BJ (cell line): Measurements from ENCODE around the gene ACADVL. TPM values are rescaled to one million over a fixed set of nuclear protein-coding genes. Genes with fewer than 3 reads are reported as not detected.

Source experiments
- CTCF ChIA-PET: fragments of 350-600 bp; formaldehyde crosslinking; extraction: SDS; loops from one replicate; lab custom pipeline; 2021; ENCODE audit warnings: antibody characterized with exemption, inconsistent platforms; lab: Yijun Ruan, JAX
- POLR2A ChIA-PET: fragments of 300-600 bp; sonication (Branson Sonifier 250); formaldehyde crosslinking; extraction: SDS; loops from one replicate; lab custom pipeline; 2021; ENCODE audit warnings: antibody characterized with exemption; lab: Charles Lee
- DNase-seq: peaks from one replicate; pipeline ENCODE4 v3.0.0-alpha.2; 2011; ENCODE audit warnings: low read depth
- H3K27me3 ChIP-seq: 2 replicates; pipeline ENCODE4 v1.6.0; 2011; ENCODE audit warnings: low read length; ENCODE audit not compliant: control insufficient read depth, insufficient read depth
- H3K36me3 ChIP-seq: 2 replicates; pipeline ENCODE4 v1.5.1; 2011; ENCODE audit warnings: low read length; ENCODE audit not compliant: control insufficient read depth, insufficient read depth
- H3K4me3 ChIP-seq: 2 replicates; pipeline ENCODE4 v1.5.1; 2011; ENCODE audit warnings: low read depth, mild to moderate bottlenecking, control low read depth, low read length
- polyA plus RNA-seq: library from polyadenylated mRNA; depleted of rRNA; stranded (reverse); fragments of >200 nt; gene quantifications from 2 replicates; pipeline ENCODE4 v1.2.3, GENCODE V29; 2011
- TF ChIP-seq, protein P1 (sequence below): IDR thresholded peaks from 2 replicates; pipeline ENCODE4 v1.5.1; 2011; ENCODE audit warnings: low read depth, mild to moderate bottlenecking, control low read depth, inconsistent platforms, low read length, moderate library complexity; ENCODE audit not compliant: insufficient read depth

ACADVL gene
- polyA plus RNA-seq, 1 experiment: 517 TPM

DNA sequence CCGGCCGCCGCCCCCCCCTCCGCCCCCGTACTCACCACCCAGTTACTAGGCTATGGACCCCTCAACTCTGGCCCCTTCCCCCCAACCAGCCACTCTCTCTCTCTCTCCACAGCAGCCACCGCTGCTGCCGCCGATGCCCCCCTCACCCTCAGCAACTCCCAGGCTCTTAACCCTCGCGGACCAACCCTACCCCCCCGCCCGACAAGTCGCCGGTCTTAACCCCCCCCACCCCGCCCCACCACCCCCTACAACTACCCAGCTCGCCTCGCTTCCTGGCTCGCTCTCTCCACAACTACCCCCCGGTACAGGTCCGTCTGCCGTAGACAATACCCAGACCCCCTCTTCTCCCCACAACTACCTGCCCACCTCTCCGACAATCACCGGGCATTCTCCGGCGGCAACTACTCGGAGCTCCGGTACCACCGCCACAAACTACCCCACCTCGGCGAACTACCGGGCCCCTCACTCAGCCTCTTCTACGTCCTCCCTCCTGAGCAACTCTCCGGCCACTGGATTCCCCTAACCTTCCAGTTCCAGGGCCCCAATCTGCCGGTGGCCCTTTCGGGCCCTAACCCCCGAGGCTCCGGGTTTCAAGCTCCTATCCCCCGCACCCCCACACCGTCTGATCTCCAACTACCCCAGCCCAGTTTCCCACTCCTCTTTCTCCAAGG is 18.8 kb downstream of the ACADVL start:
- ChIA-PET POLR2A (interaction anchor here (0.6 to 1.0 kb wide), 5 partner anchors 17 to 1835 kb away, joined by 3 to 14 read pairs (median 3); no protein-coding TSS in a partner anchor), CTCF (interaction anchor here (0.7 to 3.6 kb wide), 5 partner anchors 18 to 322 kb away, joined by 3 to 19 read pairs (median 3); no protein-coding TSS in a partner anchor)
- Histone ChIP-seq H3K4me3 (peak overlapping the region; percentile 97), H3K27me3 (no peaks in the 10 kb centered on the region), H3K36me3 (peaks cover 15% of the 10 kb centered on the region)
- TF ChIP-seq, protein P1, sequence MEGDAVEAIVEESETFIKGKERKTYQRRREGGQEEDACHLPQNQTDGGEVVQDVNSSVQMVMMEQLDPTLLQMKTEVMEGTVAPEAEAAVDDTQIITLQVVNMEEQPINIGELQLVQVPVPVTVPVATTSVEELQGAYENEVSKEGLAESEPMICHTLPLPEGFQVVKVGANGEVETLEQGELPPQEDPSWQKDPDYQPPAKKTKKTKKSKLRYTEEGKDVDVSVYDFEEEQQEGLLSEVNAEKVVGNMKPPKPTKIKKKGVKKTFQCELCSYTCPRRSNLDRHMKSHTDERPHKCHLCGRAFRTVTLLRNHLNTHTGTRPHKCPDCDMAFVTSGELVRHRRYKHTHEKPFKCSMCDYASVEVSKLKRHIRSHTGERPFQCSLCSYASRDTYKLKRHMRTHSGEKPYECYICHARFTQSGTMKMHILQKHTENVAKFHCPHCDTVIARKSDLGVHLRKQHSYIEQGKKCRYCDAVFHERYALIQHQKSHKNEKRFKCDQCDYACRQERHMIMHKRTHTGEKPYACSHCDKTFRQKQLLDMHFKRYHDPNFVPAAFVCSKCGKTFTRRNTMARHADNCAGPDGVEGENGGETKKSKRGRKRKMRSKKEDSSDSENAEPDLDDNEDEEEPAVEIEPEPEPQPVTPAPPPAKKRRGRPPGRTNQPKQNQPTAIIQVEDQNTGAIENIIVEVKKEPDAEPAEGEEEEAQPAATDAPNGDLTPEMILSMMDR: no peak
- no peak for DNase-seq

DNA sequence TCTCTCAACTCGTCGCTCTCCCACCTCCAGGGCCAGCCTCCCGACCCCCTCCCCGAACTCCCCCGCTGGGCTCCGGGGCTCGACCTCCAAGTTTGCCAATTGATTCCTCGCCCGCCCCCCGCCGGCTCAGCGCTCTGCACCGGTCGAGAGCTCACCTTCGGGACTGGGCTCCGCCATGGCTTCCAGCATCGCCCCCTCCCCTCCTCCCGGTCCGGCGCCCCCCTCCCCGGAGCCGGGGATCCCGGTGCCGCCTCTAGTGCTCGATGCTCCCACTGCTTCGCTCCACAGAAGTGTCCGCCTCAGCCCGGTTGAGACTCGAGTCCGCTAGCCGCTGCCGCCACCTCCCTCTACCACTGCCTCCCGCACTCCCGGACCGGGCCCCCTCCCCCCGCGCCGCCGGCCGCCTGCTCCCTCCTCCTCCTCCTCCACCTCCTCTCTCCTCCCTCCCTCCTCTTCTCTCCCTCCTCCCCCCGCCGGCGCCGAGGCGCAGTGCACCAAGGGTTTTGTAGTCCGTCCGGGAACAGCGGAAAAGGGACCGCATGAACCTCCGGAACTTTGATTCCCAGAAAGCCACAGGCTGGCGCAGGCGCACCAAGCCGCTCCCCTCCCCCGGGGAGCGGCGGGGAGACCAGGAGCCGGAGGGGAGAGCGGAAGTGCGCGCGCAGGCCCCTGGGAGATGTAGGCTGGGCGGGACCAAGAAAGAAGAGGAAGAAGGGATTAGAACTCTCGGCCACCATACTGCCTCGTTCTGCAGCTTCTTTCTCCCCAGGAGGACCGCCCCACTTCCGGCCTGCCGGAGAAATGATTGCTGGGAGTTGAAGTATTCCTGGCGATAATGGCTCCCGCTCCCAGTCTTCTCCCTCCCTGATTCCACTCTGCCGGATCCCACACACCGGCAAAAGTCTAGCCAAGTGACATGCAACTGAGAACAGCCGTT is 19.6 kb downstream of the ACADVL start, which contains the start of gene PHF23:
TSS of gene PHF23 (minus strand) at position 367 of the 937 bp plus-strand sequence. CDS start at position 189, 178 bp downstream.
- ChIA-PET POLR2A (interaction anchor here (0.7 to 1.1 kb wide), 4 partner anchors 17 to 196 kb away, joined by 3 read pairs; no protein-coding TSS in a partner anchor), CTCF (interaction anchor here (1.2 to 3.6 kb wide), 2 partner anchors 57 to 321 kb away, joined by 3 to 19 read pairs; no protein-coding TSS in a partner anchor)
- DNase-seq: peak; percentile 98
- H3K4me3 ChIP-seq: peak within 1 kb of the TSS; percentile 97
- H3K36me3 ChIP-seq: peaks cover 16% of the 10 kb centered on the region
- H3K27me3 ChIP-seq: no peaks in the 10 kb centered on the region
- TF ChIP-seq, protein P1: no peak

DNA sequence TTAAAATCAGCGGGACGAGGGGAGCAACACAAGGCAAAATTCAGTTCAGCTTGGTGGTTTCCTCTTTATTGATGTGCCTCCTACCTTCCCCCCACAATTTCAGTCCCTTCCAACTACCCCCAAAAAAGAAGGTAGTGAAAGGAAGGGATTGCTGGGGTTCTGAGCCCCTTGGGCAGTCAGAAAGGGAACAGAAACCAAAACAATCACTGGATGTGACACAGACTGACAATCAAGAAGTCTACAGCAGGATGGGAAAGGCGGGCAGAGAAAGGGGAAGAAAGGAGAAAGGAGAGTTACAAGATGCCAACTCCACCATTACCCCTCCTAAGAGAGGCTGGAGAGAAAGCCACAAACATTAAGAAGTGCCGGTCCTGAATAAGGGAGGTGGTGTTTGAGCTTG is 20.6 kb downstream of the ACADVL start:
- ChIA-PET POLR2A (no interaction called here), CTCF (interaction anchor here (1.7 to 3.6 kb wide), 2 partner anchors 56 kb away, joined by 14 to 19 read pairs; no protein-coding TSS in a partner anchor)

DNA sequence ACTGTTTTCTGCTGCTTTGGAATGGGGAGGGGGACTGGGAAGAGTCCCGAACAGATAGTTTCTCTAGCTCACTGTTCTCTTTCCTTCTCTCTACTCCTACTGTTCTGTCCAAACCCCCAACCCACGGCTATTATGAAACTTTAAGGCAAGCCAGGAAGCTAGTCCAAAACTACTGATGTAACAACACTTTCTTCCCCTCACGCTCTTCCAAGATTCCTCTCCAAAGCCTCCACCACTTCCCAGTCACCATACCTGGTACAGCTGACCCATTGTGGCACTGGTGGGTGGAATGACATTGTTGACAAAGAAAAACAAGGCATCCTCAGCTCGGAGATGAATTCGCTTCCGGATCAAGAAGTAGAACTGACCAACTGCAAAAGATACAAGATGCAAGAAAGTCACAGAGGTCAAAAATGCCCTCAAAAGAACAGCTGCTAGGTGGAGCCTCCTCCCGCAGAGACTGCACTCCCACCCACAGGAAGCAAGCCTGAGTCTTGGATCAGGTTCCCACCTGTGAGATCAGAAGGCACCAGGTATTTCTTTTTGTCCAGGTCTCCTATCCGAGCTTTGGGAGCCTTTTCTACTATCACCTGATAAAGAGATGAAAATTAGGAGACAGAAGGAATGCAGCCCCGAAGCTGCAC is 21.5 kb downstream of the ACADVL start:
- peaks cover 10% of the 10 kb centered on the region for H3K36me3 ChIP-seq
- TF ChIP-seq, protein P1: no peak
- H3K4me3 ChIP-seq: peak overlapping the region; percentile 67
- no peak for DNase-seq
- ChIA-PET CTCF (interaction anchor here (1.0 to 1.7 kb wide), 2 partner anchors 21 to 55 kb away, joined by 4 to 14 read pairs; no protein-coding TSS in a partner anchor), POLR2A (interaction anchor here (0.5 to 0.6 kb wide), 2 partner anchors 10 to 351 kb away, joined by 3 to 4 read pairs; partner anchors contain the start of gene CTDNEP1)
- H3K27me3 ChIP-seq: no peaks in the 10 kb centered on the region

More for the DNA sequence above, 20.6 kb downstream of the ACADVL start:
- Histone ChIP-seq H3K4me3 (no peak overlapping the region), H3K36me3 (peaks cover 14% of the 10 kb centered on the region), H3K27me3 (no peaks in the 10 kb centered on the region)
- TF ChIP-seq, protein P1: no peak
- DNase-seq: no peak
